ENCODE data around the gene DCTN3.

The DCTN3 gene

DNA sequence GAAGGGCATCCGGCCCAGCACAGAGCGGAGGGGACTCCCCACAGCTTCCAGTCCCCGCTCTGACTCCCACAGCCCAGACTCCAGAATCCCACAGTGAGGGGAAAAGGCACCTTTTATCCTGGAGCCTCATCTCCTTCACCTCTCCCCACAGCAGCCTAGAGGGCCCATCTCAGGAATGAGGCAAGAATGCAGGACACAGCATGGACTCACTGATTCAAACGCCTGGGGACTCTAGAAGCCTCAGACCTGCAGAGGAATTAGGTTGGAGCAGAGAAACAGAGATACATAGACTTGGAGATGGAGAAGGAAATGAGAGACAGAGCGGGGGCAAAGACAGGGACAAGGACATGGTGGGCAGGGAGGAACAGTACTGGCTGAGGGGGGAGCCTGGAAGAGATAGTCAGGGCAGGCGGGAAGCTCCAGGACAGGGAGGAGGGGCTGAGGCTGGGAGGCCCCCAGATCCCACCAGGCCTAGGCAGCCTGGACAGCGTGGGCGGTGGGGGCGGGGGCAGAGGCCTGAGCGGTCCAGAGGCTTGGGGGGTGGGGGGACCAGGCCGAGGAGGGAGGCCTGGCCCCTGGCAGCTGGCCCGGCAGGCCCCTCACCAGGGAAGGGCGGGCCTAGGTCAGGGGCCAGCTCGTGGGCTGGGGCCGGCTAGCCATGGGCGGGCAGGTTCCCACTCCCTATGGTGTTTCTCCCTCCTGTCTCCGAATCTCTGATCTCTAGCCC is 46.5 kb downstream of the DCTN3 start:
- DNase-seq (ENCODE audit: low read depth in 2 of 2), result no peak

- DNase-seq (ENCODE audit: low read depth in 2 of 2), result no peak
Measured at GRCh38 chr9:34572628-34573027, 47.7 kb downstream of the DCTN3 start.

- no peak for DNase-seq (ENCODE audit: low read depth in 2 of 2)
Measured at GRCh38 chr9:34572092-34572491, 48.2 kb downstream of the DCTN3 start.

DNA sequence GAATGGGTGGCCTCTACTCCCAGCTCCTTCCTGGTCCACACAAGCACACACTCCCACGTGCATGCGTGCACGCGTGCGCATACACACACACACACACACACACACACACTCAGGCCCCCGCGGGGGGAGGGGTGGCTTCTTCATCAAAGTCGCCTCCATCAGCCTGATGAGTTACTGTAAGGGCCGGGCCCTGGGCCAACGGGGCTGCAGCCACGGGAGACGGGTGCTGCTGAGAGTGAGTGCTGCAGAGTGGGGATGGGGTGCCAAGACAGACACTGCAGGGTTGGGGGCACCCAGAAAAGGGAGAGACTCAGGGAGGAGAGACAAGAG is 48.8 kb downstream of the DCTN3 start:
- DNase-seq (ENCODE audit: low read depth in 2 of 2), result no peak

- DNase-seq (ENCODE audit: low read depth in 2 of 2), result no peak
Measured at GRCh38 chr9:34570809-34571480, 49.4 kb downstream of the DCTN3 start.

DNA sequence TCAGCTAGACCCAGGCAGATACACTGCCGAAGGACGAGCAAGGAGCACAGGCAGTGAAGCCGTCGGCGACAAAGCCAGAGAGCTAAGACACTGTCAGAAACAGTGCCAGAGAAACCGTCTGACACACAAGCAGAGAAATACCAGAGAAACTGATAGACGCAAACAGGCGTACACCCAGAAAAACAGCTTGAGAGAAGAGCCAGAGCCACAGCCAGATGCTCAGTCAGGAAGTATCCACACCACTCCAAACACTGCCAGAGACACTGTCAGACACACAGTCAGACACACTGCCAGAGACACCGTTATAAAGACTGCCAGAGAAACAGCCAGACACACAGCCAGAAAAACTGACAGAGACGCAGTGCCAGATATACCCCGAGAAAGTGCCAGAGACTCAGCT is 49.9 kb downstream of the DCTN3 start:
- no peak for DNase-seq (ENCODE audit: low read depth in 2 of 2)

DNA sequence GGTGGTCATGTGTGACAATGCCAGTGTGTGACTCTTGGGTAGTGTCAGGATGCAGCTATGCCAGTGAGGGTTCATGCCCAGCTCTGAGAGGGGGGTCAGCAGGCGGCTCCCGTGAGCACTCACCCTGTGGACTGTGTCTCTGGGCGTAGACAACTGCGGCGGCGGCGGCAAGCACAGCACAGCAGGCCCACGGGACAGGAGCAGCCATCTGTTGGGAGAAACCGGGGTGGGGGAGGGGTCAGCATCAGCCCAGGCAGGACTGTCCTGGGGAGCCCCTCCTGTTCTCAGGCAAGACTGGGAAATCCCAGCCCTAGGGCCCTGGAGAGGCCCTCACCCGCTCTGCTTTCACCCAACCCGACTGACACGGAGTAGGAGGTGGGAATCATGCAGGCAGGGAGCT is 51.5 kb downstream of the DCTN3 start:
- DNase-seq (ENCODE audit: low read depth in 2 of 2), result no peak

DNA sequence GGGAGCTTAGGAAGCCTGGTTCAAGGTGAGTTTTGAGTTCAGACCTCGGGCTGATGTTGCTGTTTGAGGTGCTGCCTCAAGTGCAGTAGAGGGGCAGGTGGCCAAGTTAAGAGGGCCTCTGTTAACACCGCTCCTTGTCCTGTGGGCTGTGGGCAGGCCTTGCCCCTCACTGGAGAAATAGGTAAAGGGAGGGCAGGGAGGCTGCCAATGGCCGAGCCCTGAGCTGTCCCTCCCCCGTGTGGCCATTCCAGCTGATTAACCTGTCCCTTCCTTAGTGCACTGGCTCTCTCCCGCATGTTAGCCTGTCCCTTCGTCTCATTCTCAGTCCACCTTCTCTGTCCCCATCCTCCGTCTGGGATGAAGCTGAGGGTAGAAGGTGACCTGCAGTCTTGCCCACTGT is 52.2 kb downstream of the DCTN3 start:
- no peak for DNase-seq (ENCODE audit: low read depth in 2 of 2)

DNA sequence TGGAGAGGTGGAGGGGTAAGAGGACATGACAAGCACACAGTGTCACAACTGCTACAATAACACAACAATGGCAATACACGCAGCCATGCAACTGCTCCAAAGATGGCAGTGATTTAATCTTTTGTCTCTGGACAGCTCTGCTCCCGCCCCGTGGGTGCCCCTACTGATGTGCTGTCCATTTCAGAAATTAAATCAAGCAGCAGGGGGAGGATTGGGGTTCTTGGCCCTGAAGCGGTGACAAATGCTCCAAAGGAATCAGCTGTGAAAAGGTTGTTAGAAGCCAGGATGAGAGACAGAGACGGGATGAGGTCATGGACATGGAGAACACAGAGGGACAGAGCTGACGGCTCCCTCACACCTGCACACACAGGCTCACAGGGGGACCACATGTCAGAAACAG is 53.3 kb downstream of the DCTN3 start:
- DNase-seq (ENCODE audit: low read depth in 2 of 2), result no peak

GRCh38 chr9:34566322-34566721 is 54.0 kb downstream of the DCTN3 start:
- no peak for DNase-seq (ENCODE audit: low read depth in 2 of 2)

DNA sequence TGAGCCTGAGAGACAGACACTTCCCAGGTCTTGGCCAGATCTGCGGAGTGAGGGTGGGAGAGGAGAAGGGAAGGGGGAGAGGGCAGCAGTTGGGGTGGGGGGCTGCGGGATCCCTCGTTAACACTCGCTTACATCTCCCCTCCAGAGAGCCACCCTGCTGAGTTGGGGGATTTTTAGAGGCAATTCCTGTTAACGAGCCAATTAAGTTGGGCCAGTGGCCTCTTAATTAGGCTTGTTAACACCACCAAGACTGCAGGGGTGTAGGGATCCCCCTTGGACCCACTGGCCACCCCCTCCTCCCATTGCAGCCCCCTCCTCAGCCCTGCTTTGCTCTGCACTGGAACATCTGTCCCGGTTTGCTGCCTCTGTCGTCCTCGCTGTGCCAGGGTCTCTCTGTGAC is 54.4 kb downstream of the DCTN3 start:
- no peak for DNase-seq (ENCODE audit: low read depth in 2 of 2)

GRCh38 chr9:34564617-34565016 is 55.7 kb downstream of the DCTN3 start:
- no peak for DNase-seq (ENCODE audit: low read depth in 2 of 2)

Data from activated CD4-positive, alpha-beta T cell treated with anti-CD3 and anti-CD28 coated beads for 24 hours (primary cell).